Sigmoid colon (tissue), 7 donors: Measurements from ENCODE around the gene RADIL. TPM values are rescaled to one million over a fixed set of nuclear protein-coding genes. Genes with fewer than 3 reads are reported as not detected.

ENCODE experiments used
- DNase-seq: peaks from one replicate; pipeline ENCODE4 v3.0.0-alpha.2; 2019
- H3K27ac ChIP-seq, 4 donors: fragments of 200-600 bp; sonication (generic); one replicate each; pipeline ENCODE4 v1.5.1; 2016 to 2019; ENCODE audit warnings: mild to moderate bottlenecking in 1 of 4
- H3K27me3 ChIP-seq, 3 donors: fragments of 200-600 bp; sonication (generic); one replicate each; pipeline ENCODE4 v1.5.1; 2019; ENCODE audit warnings: mild to moderate bottlenecking in 1 of 3
- H3K36me3 ChIP-seq, 4 donors: fragments of 200-600 bp; sonication (generic); one replicate each; pipeline ENCODE4 v1.5.1; 2016 to 2019
- H3K4me1 ChIP-seq, 4 donors: fragments of 200-600 bp; sonication (generic); one replicate each; pipeline ENCODE4 v1.5.1; 2017 to 2019
- H3K4me3 ChIP-seq, 4 donors: fragments of 200-600 bp; sonication (generic); one replicate each; pipeline ENCODE4 v1.5.1; 2017 to 2019; ENCODE audit warnings: mild to moderate bottlenecking in 2 of 4, moderate library complexity in 1 of 4
- H3K9me3 ChIP-seq, 4 donors: fragments of 200-600 bp in 3 of 4; sonication (generic) in 3 of 4; one replicate each; pipeline versions ENCODE4 v1.5.1 to v1.6.1; 2013 to 2019
- CTCF ChIP-seq, 4 experiments: fragments of 450-650 bp in 3 of 4; fragments of 200-600 bp in 1 of 4; IDR thresholded peaks; one replicate each; pipeline ENCODE4 v1.5.1; 2016 to 2019; ENCODE audit warnings: antibody characterized with exemption in 4 of 4, mild to moderate bottlenecking in 3 of 4, moderate library complexity in 2 of 4
- EP300 ChIP-seq, 4 donors: sonication (generic); formaldehyde crosslinking; IDR thresholded peaks; one replicate each; pipeline ENCODE4 v1.6.1; 2017; ENCODE audit warnings: antibody characterized with exemption in 4 of 4
- POLR2A ChIP-seq, 2 donors: fragments of 450-650 bp; IDR thresholded peaks; one replicate each; pipeline ENCODE4 v1.6.1; 2016; ENCODE audit warnings: antibody characterized with exemption in 2 of 2, mild to moderate bottlenecking in 2 of 2, moderate library complexity in 2 of 2
- POLR2AphosphoS5 ChIP-seq, 4 donors: sonication (generic); formaldehyde crosslinking; IDR thresholded peaks; one replicate each; pipeline ENCODE4 v1.6.1; 2017; ENCODE audit warnings: antibody characterized with exemption in 4 of 4
- WGBS, 2 donors: extraction: QIAGEN DNeasy Blood & Tissue Kit; methylation state at CpG; one replicate each; pipeline ENCODE4 v1.1.7; 2013; 5-methylcytosine and 5-hydroxymethylcytosine counted together
- intact Hi-C: fragments of 100-400 bp; cut with DNase I; formaldehyde crosslinking; loops from one replicate; pipeline ENCODE4 v1.15.1; 2023
- polyA plus RNA-seq, 3 donors: library from polyadenylated mRNA; stranded (reverse); fragments of 200-250 nt; gene quantifications; one replicate each; pipeline ENCODE4 v1.2.3, GENCODE V29; 2013
- total RNA-seq, 4 donors: library from RNA; depleted of rRNA; stranded (reverse); fragments of >200 nt; gene quantifications; one replicate each; pipeline ENCODE4 v1.1.0, GENCODE V29; 2016
- donor health status: healthy with polysubstance abuse.
- donor health status: Bipolar disorder and iron deficiency.
- donor health status: healthy.

RADIL gene
- total and polyA plus RNA-seq, 7 donors, result 1.2 to 10.8 (median 5.6) TPM

GRCh38 chr7:4866528-4867496 is 16.7 kb downstream of the RADIL start:
- intact Hi-C loops, result no loop called here
- WGBS, 2 donors, result 78 to 82% methylated on average over 9 of the region's 9 CpGs
- peaks cover 0 to 3% (median 0%) of the 10 kb centered on the region in 4 donors for H3K9me3 ChIP-seq
- H3K36me3 ChIP-seq, result no peaks in the 10 kb centered on the region
- H3K4me3 ChIP-seq, result no peak overlapping the region
- no peak overlapping the region for H3K27ac ChIP-seq
- peaks cover 0 to 5% (median 0%) of the 10 kb centered on the region in 3 donors for H3K27me3 ChIP-seq
- peaks cover 0 to 4% (median 0%) of the 10 kb centered on the region in 4 donors for H3K4me1 ChIP-seq
- no peak for TF ChIP-seq POLR2AphosphoS5 (IDR thresholded peaks at IDR 0.05)
- no peak for TF ChIP-seq POLR2A (IDR thresholded peaks at IDR 0.05)
- TF ChIP-seq EP300 (IDR thresholded peaks at IDR 0.05), result no peak
- TF ChIP-seq CTCF (IDR thresholded peaks at IDR 0.05), result no peak
- peak; percentile 50 for DNase-seq

GRCh38 chr7:4862156-4862555 is 21.4 kb downstream of the RADIL start:
- Histone ChIP-seq H3K4me1 (peaks cover 0 to 9% (median 0%) of the 10 kb centered on the region in 4 donors), H3K4me3 (peak overlapping the region; percentile 12 to 52 (median 42)), H3K27me3 (peaks cover 0 to 5% (median 0%) of the 10 kb centered on the region in 3 donors), H3K27ac (no peak overlapping the region), H3K36me3 (no peaks in the 10 kb centered on the region), H3K9me3 (peaks cover 0 to 7% (median 0%) of the 10 kb centered on the region in 4 donors)
- WGBS, 2 donors, result 85 to 87% methylated on average over 14 of the region's 14 CpGs
- intact Hi-C loops, result no loop called here
- DNase-seq, result no peak
- TF ChIP-seq EP300 (IDR thresholded peaks at IDR 0.05), result no peak
- no peak for TF ChIP-seq CTCF (IDR thresholded peaks at IDR 0.05)
- TF ChIP-seq POLR2AphosphoS5 (IDR thresholded peaks at IDR 0.05), result no peak
- no peak for TF ChIP-seq POLR2A (IDR thresholded peaks at IDR 0.05)

GRCh38 chr7:4861673-4862072 is 21.8 kb downstream of the RADIL start, which contains the start of gene PAPOLB:
TSS of gene PAPOLB (minus strand) at chr7:4862030. CDS start at chr7:4861810, 220 bp downstream.
- no peak within 1 kb of the TSS for H3K27ac ChIP-seq
- peaks cover 0 to 5% (median 0%) of the 10 kb centered on the region in 3 donors for H3K27me3 ChIP-seq
- TF ChIP-seq POLR2AphosphoS5 (IDR thresholded peaks at IDR 0.05), result no peak
- no peak for TF ChIP-seq EP300 (IDR thresholded peaks at IDR 0.05)
- TF ChIP-seq POLR2A (IDR thresholded peaks at IDR 0.05), result no peak
- no peak for TF ChIP-seq CTCF (IDR thresholded peaks at IDR 0.05)
- H3K9me3 ChIP-seq, result peaks cover 0 to 7% (median 0%) of the 10 kb centered on the region in 4 donors
- intact Hi-C loops, result loop anchor here (2.0 kb wide), 1 partner anchor 57 kb away; no protein-coding TSS in a partner anchor
- H3K4me3 ChIP-seq, result peak within 1 kb of the TSS; percentile 12 to 52 (median 42)
- H3K36me3 ChIP-seq, result no peaks in the 10 kb centered on the region
- 25 to 62% methylated on average over 46 of the region's 46 CpGs for WGBS, 2 donors
- H3K4me1 ChIP-seq, result peaks cover 0 to 9% (median 0%) of the 10 kb centered on the region in 4 donors
- DNase-seq, result no peak

GRCh38 chr7:4861227-4861626 is 22.3 kb downstream of the RADIL start:
- H3K4me3 ChIP-seq, result peak overlapping the region in 3 of 4 donors; percentile 38 to 52 (median 47)
- no peak for DNase-seq
- peaks cover 0 to 9% (median 0%) of the 10 kb centered on the region in 4 donors for H3K4me1 ChIP-seq
- H3K9me3 ChIP-seq, result peaks cover 0 to 7% (median 0%) of the 10 kb centered on the region in 4 donors
- WGBS, 2 donors, result 84 to 90% methylated on average over 11 of the region's 11 CpGs
- no peak overlapping the region for H3K27ac ChIP-seq
- no peaks in the 10 kb centered on the region for H3K36me3 ChIP-seq
- no peak for TF ChIP-seq CTCF (IDR thresholded peaks at IDR 0.05)
- TF ChIP-seq EP300 (IDR thresholded peaks at IDR 0.05), result no peak
- TF ChIP-seq POLR2AphosphoS5 (IDR thresholded peaks at IDR 0.05), result no peak
- TF ChIP-seq POLR2A (IDR thresholded peaks at IDR 0.05), result no peak
- peaks cover 0 to 5% (median 0%) of the 10 kb centered on the region in 3 donors for H3K27me3 ChIP-seq
- intact Hi-C loops, result loop anchor here (2.0 kb wide), 1 partner anchor 58 kb away; no protein-coding TSS in a partner anchor
